Measurements from ENCODE around the gene TNFRSF1B.

DNA sequence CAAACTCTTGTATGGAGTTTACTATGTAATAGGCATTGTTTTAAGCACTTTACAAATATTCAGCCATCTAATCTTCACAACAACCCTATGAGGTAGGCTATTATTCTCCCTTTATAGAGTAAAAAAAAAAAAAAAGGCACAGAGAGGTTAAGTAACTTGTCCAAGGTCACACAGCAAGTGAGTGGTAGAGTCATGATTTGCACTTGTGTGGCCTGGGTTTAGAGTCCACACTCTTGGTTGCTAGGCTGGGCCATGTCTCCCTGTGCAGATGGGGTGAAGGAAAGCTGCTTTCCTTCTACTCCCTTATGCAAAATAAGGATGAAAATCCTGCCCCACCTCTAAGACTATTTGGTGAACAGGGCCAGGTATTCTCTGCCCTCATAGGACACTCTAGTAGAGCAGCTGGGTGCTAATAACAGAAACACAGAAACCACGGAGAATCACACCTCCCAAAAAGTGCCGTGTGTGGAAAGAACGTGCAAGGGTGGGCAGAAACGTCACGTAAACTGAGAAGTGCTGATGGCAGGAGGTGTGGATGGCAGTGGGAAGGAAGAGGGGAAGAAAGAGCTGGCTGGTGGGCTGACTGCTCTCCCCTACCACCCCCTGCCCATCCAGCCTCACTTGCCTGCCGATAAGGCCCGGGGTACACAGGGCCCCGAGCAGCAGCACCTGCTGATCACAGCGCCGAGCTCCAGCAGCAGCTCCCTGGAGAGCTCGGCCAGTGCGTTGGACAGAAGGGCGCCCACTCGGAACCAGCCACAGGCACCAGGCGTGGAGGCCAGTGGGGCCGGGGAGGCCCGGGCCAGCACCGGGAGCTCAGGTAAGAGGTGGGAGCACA lies 34.8 kb downstream of the TNFRSF1B start:
- TF ChIP-seq HDAC1 (IDR thresholded peaks at IDR 0.05) (no peak), SNRNP70 (optimal IDR thresholded peaks at IDR 0.05; ENCODE audit: low read depth, low read length) (no peak), HNRNPL (IDR thresholded peaks at IDR 0.05; ENCODE audit: low read depth, low read length) (no peak), TBP (optimal IDR thresholded peaks at IDR 0.05; ENCODE audit: low read depth, low read length) (no peak)
- TF ChIP-seq, protein P1, sequence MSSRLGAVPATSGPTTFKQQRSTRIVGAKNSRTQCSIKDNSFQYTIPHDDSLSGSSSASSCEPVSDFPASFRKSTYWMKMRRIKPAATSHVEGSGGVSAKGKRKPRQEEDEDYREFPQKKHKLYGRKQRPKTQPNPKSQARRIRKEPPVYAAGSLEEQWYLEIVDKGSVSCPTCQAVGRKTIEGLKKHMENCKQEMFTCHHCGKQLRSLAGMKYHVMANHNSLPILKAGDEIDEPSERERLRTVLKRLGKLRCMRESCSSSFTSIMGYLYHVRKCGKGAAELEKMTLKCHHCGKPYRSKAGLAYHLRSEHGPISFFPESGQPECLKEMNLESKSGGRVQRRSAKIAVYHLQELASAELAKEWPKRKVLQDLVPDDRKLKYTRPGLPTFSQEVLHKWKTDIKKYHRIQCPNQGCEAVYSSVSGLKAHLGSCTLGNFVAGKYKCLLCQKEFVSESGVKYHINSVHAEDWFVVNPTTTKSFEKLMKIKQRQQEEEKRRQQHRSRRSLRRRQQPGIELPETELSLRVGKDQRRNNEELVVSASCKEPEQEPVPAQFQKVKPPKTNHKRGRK (tag; IDR thresholded peaks at IDR 0.05): no peak
